GM15510 (cell line): Measurements from ENCODE around the gene TOLLIP.
A peak's percentile ranks its signal among the peaks of the same experiment; 100 is the strongest.

Experiments used
- POLR2A ChIP-seq: IDR thresholded peaks from 3 replicates; pipeline ENCODE4 v1.6.1; 2011; ENCODE audit warnings: borderline replicate concordance; ENCODE audit not compliant: insufficient read length; ENCODE audit errors: extremely low read depth

The TOLLIP gene

DNA sequence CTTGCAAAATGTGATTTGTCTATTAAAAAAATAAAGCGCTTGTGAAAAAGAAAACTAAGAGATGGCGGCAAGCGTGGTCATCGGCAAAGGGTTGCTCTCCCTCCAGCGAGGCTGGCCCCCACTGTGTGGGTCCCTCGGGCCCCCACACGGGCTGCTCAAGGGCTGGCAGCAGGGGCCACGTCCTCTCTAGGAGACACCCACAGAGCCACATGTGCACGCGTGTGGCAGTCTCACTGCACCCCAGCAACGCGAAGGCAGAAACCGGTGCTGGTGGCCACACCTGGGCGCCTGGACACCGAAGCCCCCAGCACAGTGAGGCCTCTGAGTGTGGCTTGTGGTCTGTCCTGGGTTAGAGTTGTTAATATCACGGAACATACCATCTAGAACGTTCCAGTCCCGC, 34.4 kb downstream of the TOLLIP start:
- TF ChIP-seq POLR2A = no peak

DNA sequence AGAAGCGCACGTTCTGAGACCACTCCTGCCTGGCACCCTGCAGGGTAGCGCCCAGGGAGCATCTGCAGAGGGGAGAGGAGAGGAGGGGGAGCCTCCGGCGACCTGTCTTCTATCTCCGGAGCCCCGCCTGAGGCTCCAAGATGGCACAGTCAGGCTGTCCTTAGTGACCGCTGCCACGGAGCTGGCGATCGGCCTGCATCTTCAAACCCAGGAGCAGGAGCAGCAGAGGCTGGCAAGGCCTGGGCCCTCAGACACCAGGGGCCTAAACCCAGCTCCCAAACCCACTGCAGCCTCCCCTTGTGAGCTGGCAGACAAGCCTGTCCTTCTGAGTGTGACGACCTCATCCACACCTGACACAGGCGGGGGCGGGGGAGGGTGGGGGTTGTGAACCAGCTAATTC, 34.9 kb downstream of the TOLLIP start:
- TF ChIP-seq POLR2A = no peak

DNA sequence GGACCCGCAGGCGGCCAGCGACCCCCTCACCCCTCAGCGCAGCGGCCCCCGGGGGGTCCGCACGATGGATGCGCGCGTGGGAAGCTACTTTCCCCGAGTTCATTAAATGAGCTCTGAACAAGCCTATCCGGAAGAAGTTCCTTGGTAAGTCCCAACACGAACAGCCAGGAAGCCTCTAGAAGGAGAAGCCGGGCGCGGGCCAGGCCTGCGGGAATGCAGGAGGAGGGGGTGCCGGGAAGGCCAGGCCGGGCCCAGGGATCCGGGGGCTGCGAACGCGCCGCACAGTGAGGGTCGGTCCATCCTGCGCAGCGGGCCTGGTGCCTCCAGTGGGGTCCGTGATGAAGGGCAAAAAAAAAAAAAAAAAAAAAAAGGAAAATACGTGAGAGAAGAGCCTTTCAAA, 36.9 kb downstream of the TOLLIP start:
- no peak for TF ChIP-seq POLR2A

DNA sequence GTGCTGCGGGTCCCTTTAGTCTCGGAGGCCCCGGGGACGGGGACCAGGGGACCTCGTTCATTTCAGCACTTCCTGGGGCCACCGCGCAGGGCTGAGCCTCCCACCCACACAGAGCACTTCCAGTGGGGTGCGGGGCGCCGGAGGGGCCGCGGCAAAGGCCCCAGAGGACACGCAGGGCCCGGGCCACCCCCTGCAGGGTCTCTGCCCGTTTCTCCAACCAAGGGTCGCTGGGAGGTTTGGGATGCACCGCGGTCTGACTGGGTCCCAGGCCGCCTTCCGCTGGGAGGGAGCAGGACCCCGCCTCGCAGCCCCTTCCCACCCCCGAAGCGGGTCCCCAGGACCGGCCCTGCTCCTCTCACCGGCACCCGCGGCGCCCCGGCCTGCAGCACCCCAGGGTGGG, 37.5 kb downstream of the TOLLIP start:
- no peak for TF ChIP-seq POLR2A

- no peak for TF ChIP-seq POLR2A
Measured at GRCh38 chr11:1271406-1271805, 38.0 kb downstream of the TOLLIP start.

DNA sequence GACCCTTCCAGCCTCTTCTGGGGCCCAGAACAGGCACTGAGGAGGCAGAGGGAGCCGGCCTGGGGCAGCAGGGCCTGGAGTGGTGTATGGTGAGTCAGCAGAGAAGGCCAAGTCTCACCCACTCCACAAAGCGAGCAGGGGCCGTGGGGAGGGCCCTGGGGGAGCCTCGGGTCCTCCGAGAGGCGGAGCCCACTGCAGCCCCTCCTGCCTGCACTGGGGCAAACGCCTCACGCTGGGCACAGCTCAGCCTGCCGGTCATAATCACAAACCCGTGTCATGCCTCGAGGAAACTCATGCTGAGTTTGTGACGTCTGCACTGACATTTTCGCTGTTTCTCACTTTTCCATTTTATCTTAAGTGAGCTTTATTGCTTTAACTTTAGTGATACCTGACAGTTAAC, 38.4 kb downstream of the TOLLIP start:
- TF ChIP-seq POLR2A = no peak

DNA sequence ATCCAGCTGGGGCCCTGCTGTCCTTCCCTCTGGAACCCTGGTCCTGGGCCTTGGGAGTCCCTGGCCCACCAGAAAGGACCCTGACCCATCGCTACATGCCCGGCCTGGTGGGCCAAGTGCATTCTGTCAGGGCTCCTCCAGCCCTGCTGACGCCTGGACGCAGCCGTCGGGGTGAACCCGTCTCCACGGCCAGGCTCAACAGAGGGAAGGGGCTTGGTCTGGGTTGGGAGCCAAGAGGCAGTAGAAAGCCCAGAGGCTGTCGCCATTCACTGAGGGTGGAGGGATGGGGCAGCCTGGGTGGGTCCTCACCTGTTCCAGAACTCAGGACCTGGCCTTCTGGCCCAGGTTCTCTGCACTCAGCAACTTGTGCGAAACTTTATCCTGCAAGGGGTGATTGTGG, 39.0 kb downstream of the TOLLIP start:
- no peak for TF ChIP-seq POLR2A

DNA sequence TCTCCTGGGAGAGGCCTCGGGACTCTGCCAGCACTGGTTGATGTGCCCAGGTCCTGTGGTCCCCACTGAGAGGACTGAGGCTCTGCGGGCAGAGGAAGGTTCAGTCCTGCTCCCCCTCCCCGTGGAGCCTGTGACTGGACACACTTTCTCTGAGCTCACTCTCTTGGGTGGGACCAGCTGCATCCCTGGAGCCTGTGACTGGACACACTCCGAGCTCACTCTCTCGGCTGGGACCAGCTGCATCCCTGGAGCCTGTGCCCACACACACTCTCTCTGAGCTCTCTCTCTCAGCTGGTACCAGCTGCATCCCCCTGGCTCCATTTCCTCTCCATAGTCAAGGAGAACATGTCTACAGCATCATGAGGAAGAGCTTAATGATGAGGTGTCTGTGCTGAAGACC, 39.5 kb downstream of the TOLLIP start:
- no peak for TF ChIP-seq POLR2A

DNA sequence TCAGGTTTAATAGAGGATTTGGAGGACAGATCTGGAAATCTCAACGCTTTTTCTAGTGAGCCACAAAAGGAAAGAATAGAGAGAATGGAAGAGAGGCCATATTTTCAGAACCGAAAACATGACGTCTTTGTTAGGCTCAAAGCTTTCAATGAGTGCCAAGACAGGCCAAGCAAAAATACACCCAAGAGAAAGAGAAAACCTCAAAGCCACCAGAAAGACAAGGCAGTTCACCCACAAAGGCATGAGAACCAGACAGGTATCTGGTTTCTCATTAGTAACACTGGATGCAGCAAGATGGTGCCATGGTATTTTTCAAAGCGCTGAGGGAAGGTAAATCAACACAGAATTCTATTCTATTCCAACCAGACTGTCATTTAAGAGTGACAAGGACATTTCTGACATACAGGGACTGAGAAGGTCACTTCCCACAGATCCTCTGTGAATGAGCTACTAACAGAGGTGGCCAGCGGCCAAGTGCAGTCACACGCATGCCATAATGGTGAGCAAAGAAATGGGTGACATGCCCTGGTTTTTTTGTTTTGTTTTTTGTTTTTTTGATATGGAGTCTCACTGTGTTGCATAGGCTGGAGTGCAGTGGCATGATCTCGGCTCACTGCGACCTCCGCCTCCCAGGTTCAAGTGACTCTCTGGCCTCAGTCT, 41.9 kb downstream of the TOLLIP start:
- TF ChIP-seq POLR2A = no peak

- no peak for TF ChIP-seq POLR2A
Measured at GRCh38 chr11:1263010-1263409, 46.4 kb downstream of the TOLLIP start.

DNA sequence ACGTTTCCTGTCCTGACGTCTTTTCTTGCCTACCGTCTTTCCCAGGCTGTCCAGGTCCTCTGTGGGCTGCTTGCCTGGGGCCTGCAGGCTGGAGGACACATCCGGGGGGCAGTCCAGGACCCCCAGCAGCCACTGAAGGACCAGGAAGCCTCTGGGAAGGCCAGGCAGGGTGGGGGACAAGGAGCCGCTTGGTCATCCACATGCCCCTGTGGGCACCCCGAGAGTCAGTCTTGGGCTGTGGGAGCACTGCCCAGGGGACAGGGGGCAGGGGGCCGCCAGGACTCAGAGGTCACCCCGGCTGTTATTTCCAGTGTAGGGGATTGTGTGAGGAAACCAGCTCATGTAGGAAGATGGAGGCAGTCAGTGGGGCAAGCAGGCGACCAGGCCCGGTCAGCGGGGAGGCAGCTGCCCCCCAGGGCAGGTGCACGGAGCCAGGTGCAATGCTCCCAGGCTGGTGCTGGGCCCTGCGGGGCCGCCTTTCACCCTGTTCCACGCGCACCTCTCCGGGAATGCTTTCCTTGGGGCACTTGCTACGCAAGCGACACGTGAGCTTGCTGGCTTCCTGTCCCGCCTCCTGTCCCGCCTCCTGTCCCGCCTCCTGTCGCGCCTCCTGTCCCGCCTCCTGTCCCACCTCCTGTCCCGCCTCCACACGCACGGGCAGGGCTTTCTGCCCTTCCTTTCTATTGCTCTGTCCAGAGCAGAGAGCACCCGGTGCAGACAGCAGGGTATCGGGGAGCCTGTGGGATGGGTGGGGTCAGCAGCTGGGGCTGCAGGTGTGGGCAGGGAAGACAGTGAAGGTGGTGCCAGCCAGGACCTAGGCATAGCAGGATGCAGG, 47.0 kb downstream of the TOLLIP start:
- peak; percentile 76 for TF ChIP-seq POLR2A

GRCh38 chr11:1261241-1262071, 48.0 kb downstream of the TOLLIP start:
- TF ChIP-seq POLR2A = no peak

DNA sequence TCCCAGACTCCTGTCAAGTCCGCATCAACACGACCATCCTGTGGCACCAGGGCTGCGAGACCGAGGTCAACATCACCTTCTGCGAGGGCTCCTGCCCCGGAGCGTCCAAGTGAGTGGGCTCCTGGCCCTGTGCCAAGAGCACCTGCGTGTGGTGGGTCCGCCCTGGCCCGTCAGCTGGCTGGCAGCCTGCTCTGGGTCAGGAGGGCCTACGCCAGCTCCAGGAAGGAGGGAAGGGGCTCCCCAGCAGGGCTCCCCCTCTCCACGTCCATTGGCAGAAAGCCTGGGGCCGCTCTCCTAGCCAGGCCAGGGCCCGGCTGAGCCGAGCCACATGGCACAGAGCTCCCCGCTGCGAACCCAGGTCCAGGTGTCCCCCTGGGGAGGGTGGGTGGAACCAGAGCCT, 48.8 kb downstream of the TOLLIP start:
- TF ChIP-seq POLR2A = no peak

GRCh38 chr11:1260023-1260501, 49.4 kb downstream of the TOLLIP start:
- TF ChIP-seq POLR2A = no peak

- TF ChIP-seq POLR2A = no peak
Measured at GRCh38 chr11:1259561-1259960, 49.9 kb downstream of the TOLLIP start.

GRCh38 chr11:1259076-1259461, 50.4 kb downstream of the TOLLIP start:
- TF ChIP-seq POLR2A = no peak

DNA sequence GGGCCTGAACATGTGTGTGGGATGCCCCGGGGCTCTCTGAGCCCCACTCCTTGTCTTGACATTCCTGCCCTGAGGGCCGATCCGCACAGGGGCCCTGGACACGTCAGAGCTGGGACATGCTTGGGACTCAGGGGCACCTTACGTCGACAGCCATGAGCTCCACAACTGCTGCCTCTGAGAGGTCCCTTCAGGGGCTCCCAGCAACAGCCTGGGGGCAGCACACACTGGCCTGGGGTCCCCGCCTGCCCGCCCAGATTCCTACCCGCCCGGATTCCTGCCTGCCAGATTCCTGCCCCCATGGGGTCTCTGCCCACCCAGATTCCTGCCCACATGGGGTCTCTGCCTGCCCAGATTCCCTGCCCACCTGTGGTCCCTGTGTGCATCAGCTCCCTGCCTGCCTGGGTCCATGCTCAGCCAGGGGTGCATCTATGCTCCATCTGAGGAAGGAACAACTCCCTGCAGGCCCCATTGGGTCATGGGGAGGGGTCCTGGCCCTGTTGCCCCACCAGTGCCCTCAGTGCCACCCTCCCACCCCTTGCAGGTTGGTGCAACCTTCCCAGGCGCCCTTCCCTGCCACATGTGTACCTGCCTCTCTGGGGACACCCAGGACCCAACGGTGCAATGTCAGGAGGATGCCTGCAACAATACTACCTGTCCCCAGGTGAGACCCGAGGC, 50.9 kb downstream of the TOLLIP start:
- no peak for TF ChIP-seq POLR2A
